NCI-H2081 (cell line): ENCODE measurements around the gene TBX18.

Experiments used
- DNase-seq, 2 experiments: peaks; one replicate each; lab custom pipeline; 2025; lab: John Stamatoyannopoulos, UW

The TBX18 gene

GRCh38 chr6:84671183-84671582 lies 93.2 kb downstream of the TBX18 start:
- peak in 1 of 2 experiments; percentile 5 for DNase-seq

GRCh38 chr6:84669945-84670344 lies 94.5 kb downstream of the TBX18 start:
- no peak for DNase-seq

GRCh38 chr6:84667252-84668213 lies 96.9 kb downstream of the TBX18 start:
- DNase-seq: no peak

- DNase-seq: no peak
Observed at GRCh38 chr6:84665401-84665800, 99.0 kb downstream of the TBX18 start.

- no peak for DNase-seq
Observed at GRCh38 chr6:84663866-84664265, 100.5 kb downstream of the TBX18 start.

GRCh38 chr6:84657486-84657885 lies 106.9 kb downstream of the TBX18 start:
- DNase-seq: no peak

- DNase-seq: no peak
Observed at GRCh38 chr6:84657025-84657424, 107.4 kb downstream of the TBX18 start.

GRCh38 chr6:84653027-84653551 lies 111.3 kb downstream of the TBX18 start:
- DNase-seq: no peak

GRCh38 chr6:84652356-84653026 lies 111.9 kb downstream of the TBX18 start:
- DNase-seq: no peak

- DNase-seq: no peak
Observed at GRCh38 chr6:84651583-84651982, 112.8 kb downstream of the TBX18 start.

- no peak for DNase-seq
Observed at GRCh38 chr6:84648444-84648843, 116.0 kb downstream of the TBX18 start.

- DNase-seq: no peak
Observed at GRCh38 chr6:84645563-84646266, 118.7 kb downstream of the TBX18 start.

- DNase-seq: no peak
Observed at GRCh38 chr6:84645000-84645399, 119.4 kb downstream of the TBX18 start.

GRCh38 chr6:84643778-84644177 lies 120.6 kb downstream of the TBX18 start:
- no peak for DNase-seq

- DNase-seq: no peak
Observed at GRCh38 chr6:84641076-84641475, 123.3 kb downstream of the TBX18 start.

- DNase-seq: no peak
Observed at GRCh38 chr6:84639396-84639795, 125.0 kb downstream of the TBX18 start.

GRCh38 chr6:84638286-84638685 lies 126.1 kb downstream of the TBX18 start:
- no peak for DNase-seq
